Subcutaneous adipose tissue (tissue), 4 donors: ENCODE results near the gene APOL6. TPM values are rescaled to one million over a fixed set of nuclear protein-coding genes. Genes with fewer than 3 reads are reported as not detected.

Experiments used
- CTCF ChIP-seq: fragments of 450-650 bp; IDR thresholded peaks from one replicate; pipeline ENCODE4 v1.5.1; 2016; ENCODE audit warnings: low read depth, mild to moderate bottlenecking, control low read depth, antibody characterized with exemption, moderate library complexity
- total RNA-seq, 4 donors: library from RNA; depleted of rRNA; stranded (reverse); fragments of >200 nt; gene quantifications; one replicate each; pipeline ENCODE4 v1.1.0, GENCODE V29; 2016

The APOL6 gene
- total RNA-seq, 4 donors from 2014 or later = 64.1 to 117 (median 101) TPM

- no peak for TF ChIP-seq CTCF
Measured at GRCh38 chr22:35641494-35642120, 6.6 kb upstream of the APOL6 start.

GRCh38 chr22:35642305-35642741, 5.9 kb upstream of the APOL6 start:
- no peak for TF ChIP-seq CTCF

- TF ChIP-seq CTCF = no peak
Measured at GRCh38 chr22:35643991-35644390, 4.3 kb upstream of the APOL6 start.

- no peak for TF ChIP-seq CTCF
Measured at GRCh38 chr22:35645646-35646045, 2.6 kb upstream of the APOL6 start.

GRCh38 chr22:35649026-35649553, 844 bp downstream of the APOL6 start:
- no peak for TF ChIP-seq CTCF

- no peak for TF ChIP-seq CTCF
Measured at GRCh38 chr22:35649636-35650250, 1.5 kb downstream of the APOL6 start.

GRCh38 chr22:35651085-35651484, 2.8 kb downstream of the APOL6 start:
- no peak for TF ChIP-seq CTCF
